UCSD-AML1 (cell line): Measurements from ENCODE around the gene RYR3.

Experiments
- DNase-seq: peaks from one replicate; lab custom pipeline; 2025; ENCODE audit not compliant: unreplicated experiment; lab: John Stamatoyannopoulos, UW

RYR3 gene

GRCh38 chr15:33380406-33380805, 69.6 kb downstream of the RYR3 start:
- DNase-seq = no peak

GRCh38 chr15:33382491-33382890, 71.7 kb downstream of the RYR3 start:
- no peak for DNase-seq

- DNase-seq = no peak
Measured at GRCh38 chr15:33384307-33384706, 73.5 kb downstream of the RYR3 start.

- DNase-seq = no peak
Measured at GRCh38 chr15:33392453-33392852, 81.7 kb downstream of the RYR3 start.

GRCh38 chr15:33393546-33393945, 82.8 kb downstream of the RYR3 start:
- DNase-seq = no peak

GRCh38 chr15:33395321-33395720, 84.6 kb downstream of the RYR3 start:
- DNase-seq = no peak

- no peak for DNase-seq
Measured at GRCh38 chr15:33395846-33396245, 85.1 kb downstream of the RYR3 start.

- DNase-seq = no peak
Measured at GRCh38 chr15:33396475-33396874, 85.7 kb downstream of the RYR3 start.

GRCh38 chr15:33398555-33398954, 87.8 kb downstream of the RYR3 start:
- no peak for DNase-seq

GRCh38 chr15:33400941-33401340, 90.2 kb downstream of the RYR3 start:
- no peak for DNase-seq

GRCh38 chr15:33402600-33402999, 91.8 kb downstream of the RYR3 start:
- no peak for DNase-seq

GRCh38 chr15:33405096-33405495, 94.3 kb downstream of the RYR3 start:
- no peak for DNase-seq

GRCh38 chr15:33411596-33412540, 101.1 kb downstream of the RYR3 start:
- no peak for DNase-seq

- DNase-seq = no peak
Measured at GRCh38 chr15:33419701-33420100, 108.9 kb downstream of the RYR3 start.

- no peak for DNase-seq
Measured at GRCh38 chr15:33424025-33424424, 113.3 kb downstream of the RYR3 start.

- DNase-seq = no peak
Measured at GRCh38 chr15:33425142-33425541, 114.4 kb downstream of the RYR3 start.

GRCh38 chr15:33430577-33430976, 119.8 kb downstream of the RYR3 start:
- no peak for DNase-seq

- DNase-seq = no peak
Measured at GRCh38 chr15:33433821-33434220, 123.1 kb downstream of the RYR3 start.

GRCh38 chr15:33438396-33438795, 127.6 kb downstream of the RYR3 start:
- no peak for DNase-seq

- no peak for DNase-seq
Measured at GRCh38 chr15:33440900-33441299, 130.1 kb downstream of the RYR3 start.

GRCh38 chr15:33442449-33442848, 131.7 kb downstream of the RYR3 start:
- no peak for DNase-seq

GRCh38 chr15:33443708-33444107, 132.9 kb downstream of the RYR3 start:
- no peak for DNase-seq

- no peak for DNase-seq
Measured at GRCh38 chr15:33445984-33446383, 135.2 kb downstream of the RYR3 start.
